Esophagus squamous epithelium (tissue), 4 donors: Measurements from ENCODE around the gene BCL7A.

Experiments used
- POLR2A ChIP-seq, 4 donors: fragments of 450-650 bp; IDR thresholded peaks; one replicate each; pipeline ENCODE4 v1.6.1; 2017; ENCODE audit warnings: antibody characterized with exemption in 4 of 4, mild to moderate bottlenecking in 4 of 4, moderate library complexity in 3 of 4
- TF ChIP-seq, protein P1 (sequence below), 6 experiments: fragments of 450-650 bp in 4 of 6; fragments of 200-600 bp in 2 of 6; sonication (generic) in 2 of 6; IDR thresholded peaks; one replicate each; pipeline ENCODE4 v1.5.1; 2016 to 2019; ENCODE audit warnings: antibody characterized with exemption in 6 of 6, mild to moderate bottlenecking in 4 of 6, moderate library complexity in 4 of 6

DNA sequence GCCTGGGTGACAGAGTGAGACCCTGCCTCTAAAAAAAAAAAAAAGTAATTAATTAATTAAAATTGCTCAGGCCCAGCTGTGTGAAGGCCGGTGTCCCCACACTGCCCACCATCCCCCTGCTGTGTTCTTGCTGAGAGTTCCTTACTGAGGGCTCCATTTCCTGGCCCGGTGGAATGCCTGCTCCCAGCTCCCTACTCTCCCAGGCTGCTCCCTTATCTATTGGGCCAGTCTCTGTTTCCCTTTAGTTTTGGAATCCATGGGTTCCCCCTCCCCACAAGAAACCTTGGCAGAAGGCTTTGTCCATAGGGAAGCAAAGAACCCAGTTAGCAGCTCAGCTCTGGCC is 75.9 kb downstream of the BCL7A start:
- TF ChIP-seq, protein P1, sequence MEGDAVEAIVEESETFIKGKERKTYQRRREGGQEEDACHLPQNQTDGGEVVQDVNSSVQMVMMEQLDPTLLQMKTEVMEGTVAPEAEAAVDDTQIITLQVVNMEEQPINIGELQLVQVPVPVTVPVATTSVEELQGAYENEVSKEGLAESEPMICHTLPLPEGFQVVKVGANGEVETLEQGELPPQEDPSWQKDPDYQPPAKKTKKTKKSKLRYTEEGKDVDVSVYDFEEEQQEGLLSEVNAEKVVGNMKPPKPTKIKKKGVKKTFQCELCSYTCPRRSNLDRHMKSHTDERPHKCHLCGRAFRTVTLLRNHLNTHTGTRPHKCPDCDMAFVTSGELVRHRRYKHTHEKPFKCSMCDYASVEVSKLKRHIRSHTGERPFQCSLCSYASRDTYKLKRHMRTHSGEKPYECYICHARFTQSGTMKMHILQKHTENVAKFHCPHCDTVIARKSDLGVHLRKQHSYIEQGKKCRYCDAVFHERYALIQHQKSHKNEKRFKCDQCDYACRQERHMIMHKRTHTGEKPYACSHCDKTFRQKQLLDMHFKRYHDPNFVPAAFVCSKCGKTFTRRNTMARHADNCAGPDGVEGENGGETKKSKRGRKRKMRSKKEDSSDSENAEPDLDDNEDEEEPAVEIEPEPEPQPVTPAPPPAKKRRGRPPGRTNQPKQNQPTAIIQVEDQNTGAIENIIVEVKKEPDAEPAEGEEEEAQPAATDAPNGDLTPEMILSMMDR (IDR thresholded peaks at IDR 0.05): no peak
- no peak for TF ChIP-seq POLR2A (IDR thresholded peaks at IDR 0.05)
